Activated naive CD8-positive, alpha-beta T cell treated with anti-CD3 and anti-CD28 coated beads, Interleukin-2, amount 50 U/mL, for 24 hours (primary cell): ENCODE measurements around the gene KLHL3.

Source experiments
- ATAC-seq: fragments of 150-1000 bp; cut with Tn5 transposase; one replicate; pipeline ENCODE4 v1.10.0; 2021
- DNase-seq: peaks from one replicate; pipeline ENCODE4 v3.0.0; 2021
- H3K27ac Mint-ChIP-seq: one replicate; pipeline ENCODE4 v1.8.0; 2021; ENCODE audit warnings: mild to moderate bottlenecking, mixed read lengths
- H3K27me3 Mint-ChIP-seq: one replicate; pipeline ENCODE4 v1.8.0; 2021; ENCODE audit warnings: mixed read lengths
- H3K36me3 Mint-ChIP-seq: one replicate; pipeline ENCODE4 v1.8.0; 2021; ENCODE audit warnings: low read depth, mixed read lengths
- H3K4me1 Mint-ChIP-seq: one replicate; pipeline ENCODE4 v1.8.0; 2021; ENCODE audit warnings: mixed read lengths
- H3K4me3 Mint-ChIP-seq: one replicate; pipeline ENCODE4 v1.8.0; 2021; ENCODE audit warnings: mild to moderate bottlenecking, moderate library complexity, mixed read lengths
- H3K9me3 Mint-ChIP-seq: one replicate; pipeline ENCODE4 v1.8.0; 2021; ENCODE audit warnings: mixed read lengths

The KLHL3 gene

GRCh38 chr5:137679910-137680309 is 56.0 kb downstream of the KLHL3 start:
- ATAC-seq (no peak), DNase-seq (no peak)
- H3K27ac Mint-ChIP-seq: no peak overlapping the region
- H3K4me1 Mint-ChIP-seq: no peaks in the 10 kb centered on the region
- peaks cover 6% of the 10 kb centered on the region for H3K36me3 Mint-ChIP-seq
- H3K4me3 Mint-ChIP-seq: no peak overlapping the region
- no peaks in the 10 kb centered on the region for H3K9me3 Mint-ChIP-seq
- no peaks in the 10 kb centered on the region for H3K27me3 Mint-ChIP-seq

GRCh38 chr5:137679195-137679594 is 56.7 kb downstream of the KLHL3 start:
- Mint-ChIP-seq H3K27me3 (no peaks in the 10 kb centered on the region), H3K9me3 (no peaks in the 10 kb centered on the region), H3K27ac (no peak overlapping the region), H3K4me3 (no peak overlapping the region), H3K4me1 (no peaks in the 10 kb centered on the region), H3K36me3 (peaks cover 6% of the 10 kb centered on the region)
- DNase-seq (no peak), ATAC-seq (no peak)

- Mint-ChIP-seq H3K36me3 (peaks cover 4% of the 10 kb centered on the region), H3K9me3 (no peaks in the 10 kb centered on the region), H3K27ac (no peak overlapping the region), H3K27me3 (no peaks in the 10 kb centered on the region), H3K4me1 (no peaks in the 10 kb centered on the region), H3K4me3 (no peak overlapping the region)
- no peak for DNase-seq
- ATAC-seq: no peak
These were observed 63.0 kb downstream of the KLHL3 start for GRCh38 chr5:137672881-137673280.

GRCh38 chr5:137672001-137672400 is 63.9 kb downstream of the KLHL3 start:
- ATAC-seq: no peak
- Mint-ChIP-seq H3K36me3 (peaks cover 4% of the 10 kb centered on the region), H3K27me3 (no peaks in the 10 kb centered on the region), H3K27ac (no peak overlapping the region), H3K4me1 (no peaks in the 10 kb centered on the region), H3K4me3 (no peak overlapping the region), H3K9me3 (no peaks in the 10 kb centered on the region)
- no peak for DNase-seq

GRCh38 chr5:137669811-137670210 is 66.1 kb downstream of the KLHL3 start:
- ATAC-seq (no peak), DNase-seq (no peak)
- Mint-ChIP-seq H3K27ac (no peak overlapping the region), H3K27me3 (no peaks in the 10 kb centered on the region), H3K9me3 (no peaks in the 10 kb centered on the region), H3K4me1 (peaks cover 18% of the 10 kb centered on the region), H3K4me3 (no peak overlapping the region), H3K36me3 (peaks cover 3% of the 10 kb centered on the region)

- Mint-ChIP-seq H3K27me3 (no peaks in the 10 kb centered on the region), H3K36me3 (peaks cover 3% of the 10 kb centered on the region), H3K27ac (no peak overlapping the region), H3K9me3 (no peaks in the 10 kb centered on the region), H3K4me3 (no peak overlapping the region), H3K4me1 (peaks cover 18% of the 10 kb centered on the region)
- ATAC-seq: no peak
- no peak for DNase-seq
These were observed 67.3 kb downstream of the KLHL3 start for GRCh38 chr5:137668637-137669036.

- Mint-ChIP-seq H3K27ac (no peak overlapping the region), H3K36me3 (peaks cover 3% of the 10 kb centered on the region), H3K9me3 (no peaks in the 10 kb centered on the region), H3K4me3 (no peak overlapping the region), H3K27me3 (no peaks in the 10 kb centered on the region), H3K4me1 (peaks cover 18% of the 10 kb centered on the region)
- ATAC-seq (no peak), DNase-seq (no peak)
These were observed 68.5 kb downstream of the KLHL3 start for GRCh38 chr5:137667341-137667740.

GRCh38 chr5:137666901-137667300 is 69.0 kb downstream of the KLHL3 start:
- H3K9me3 Mint-ChIP-seq: no peaks in the 10 kb centered on the region
- H3K4me3 Mint-ChIP-seq: peak overlapping the region; percentile 13
- no peaks in the 10 kb centered on the region for H3K27me3 Mint-ChIP-seq
- H3K36me3 Mint-ChIP-seq: peaks cover 3% of the 10 kb centered on the region
- DNase-seq: no peak
- no peak for ATAC-seq
- H3K4me1 Mint-ChIP-seq: peaks cover 18% of the 10 kb centered on the region
- peak overlapping the region; percentile 52 for H3K27ac Mint-ChIP-seq

GRCh38 chr5:137666461-137666850 is 69.4 kb downstream of the KLHL3 start:
- peaks cover 3% of the 10 kb centered on the region for H3K36me3 Mint-ChIP-seq
- no peaks in the 10 kb centered on the region for H3K27me3 Mint-ChIP-seq
- peak; percentile 52 for ATAC-seq
- H3K27ac Mint-ChIP-seq: peak overlapping the region; percentile 52
- no peak for DNase-seq
- H3K4me1 Mint-ChIP-seq: peaks cover 23% of the 10 kb centered on the region
- H3K9me3 Mint-ChIP-seq: no peaks in the 10 kb centered on the region
- peak overlapping the region; percentile 13 for H3K4me3 Mint-ChIP-seq

GRCh38 chr5:137665678-137666460 is 70.0 kb downstream of the KLHL3 start:
- peak; percentile 28 for DNase-seq
- Mint-ChIP-seq H3K4me1 (peaks cover 23% of the 10 kb centered on the region), H3K4me3 (peak overlapping the region; percentile 13), H3K27ac (peak overlapping the region; percentile 52), H3K27me3 (no peaks in the 10 kb centered on the region), H3K9me3 (no peaks in the 10 kb centered on the region), H3K36me3 (peaks cover 3% of the 10 kb centered on the region)
- peak; percentile 99 for ATAC-seq

GRCh38 chr5:137660349-137660817 is 75.5 kb downstream of the KLHL3 start:
- H3K27ac Mint-ChIP-seq: no peak overlapping the region

GRCh38 chr5:137659209-137659608 is 76.7 kb downstream of the KLHL3 start:
- Mint-ChIP-seq H3K4me1 (peaks cover 4% of the 10 kb centered on the region), H3K9me3 (no peaks in the 10 kb centered on the region), H3K36me3 (no peaks in the 10 kb centered on the region), H3K27me3 (no peaks in the 10 kb centered on the region), H3K27ac (no peak overlapping the region), H3K4me3 (no peak overlapping the region)
- DNase-seq: no peak
- ATAC-seq: no peak

More at GRCh38 chr5:137660349-137660817, 75.5 kb downstream of the KLHL3 start:
- no peaks in the 10 kb centered on the region for H3K36me3 Mint-ChIP-seq
- H3K27me3 Mint-ChIP-seq: no peaks in the 10 kb centered on the region
- H3K4me1 Mint-ChIP-seq: peaks cover 7% of the 10 kb centered on the region
- no peaks in the 10 kb centered on the region for H3K9me3 Mint-ChIP-seq
- ATAC-seq (peak; percentile 90), DNase-seq (peak; percentile 71)
- no peak overlapping the region for H3K4me3 Mint-ChIP-seq

GRCh38 chr5:137658324-137658723 is 77.6 kb downstream of the KLHL3 start:
- Mint-ChIP-seq H3K36me3 (no peaks in the 10 kb centered on the region), H3K4me1 (peaks cover 4% of the 10 kb centered on the region), H3K9me3 (no peaks in the 10 kb centered on the region), H3K4me3 (no peak overlapping the region), H3K27me3 (no peaks in the 10 kb centered on the region), H3K27ac (no peak overlapping the region)
- DNase-seq (no peak), ATAC-seq (no peak)

GRCh38 chr5:137657073-137657472 is 78.8 kb downstream of the KLHL3 start:
- Mint-ChIP-seq H3K4me3 (no peak overlapping the region), H3K27ac (no peak overlapping the region), H3K27me3 (no peaks in the 10 kb centered on the region), H3K4me1 (peaks cover 4% of the 10 kb centered on the region), H3K36me3 (no peaks in the 10 kb centered on the region), H3K9me3 (no peaks in the 10 kb centered on the region)
- ATAC-seq: no peak
- DNase-seq: no peak

GRCh38 chr5:137656558-137656957 is 79.3 kb downstream of the KLHL3 start:
- DNase-seq (no peak), ATAC-seq (no peak)
- no peaks in the 10 kb centered on the region for H3K36me3 Mint-ChIP-seq
- no peak overlapping the region for H3K27ac Mint-ChIP-seq
- no peaks in the 10 kb centered on the region for H3K9me3 Mint-ChIP-seq
- no peaks in the 10 kb centered on the region for H3K27me3 Mint-ChIP-seq
- H3K4me1 Mint-ChIP-seq: peaks cover under 1% of the 10 kb centered on the region
- H3K4me3 Mint-ChIP-seq: no peak overlapping the region
